Trophoblast cell (in vitro differentiated cells and primary cell): ENCODE results near the gene PRG3.

Experiments
- DNase-seq, 2 donors: peaks; one replicate each; pipeline ENCODE4 v3.0.0-alpha.2; 2016
- H2AFZ ChIP-seq: 2 replicates; pipeline ENCODE4 v1.6.1; 2013; ENCODE audit warnings: low read length, moderate library complexity, mild to moderate bottlenecking; ENCODE audit not compliant: insufficient read depth, poor library complexity
- H2AK5ac ChIP-seq: 2 replicates; pipeline ENCODE4 v1.6.1; 2013; ENCODE audit warnings: mild to moderate bottlenecking, low read length
- H2BK120ac ChIP-seq: 2 replicates; pipeline ENCODE4 v1.6.1; 2013; ENCODE audit warnings: low read length, mild to moderate bottlenecking, moderate library complexity; ENCODE audit not compliant: insufficient read depth, poor library complexity
- H2BK12ac ChIP-seq: 2 replicates; pipeline ENCODE4 v1.6.1; 2013; ENCODE audit warnings: mild to moderate bottlenecking, low read length, moderate library complexity
- H2BK5ac ChIP-seq: 2 replicates; pipeline ENCODE4 v1.6.1; 2013; ENCODE audit warnings: low read length, low read depth, moderate library complexity, mild to moderate bottlenecking; ENCODE audit not compliant: poor library complexity
- H3K14ac ChIP-seq: 2 replicates; pipeline ENCODE4 v1.6.1; 2013; ENCODE audit warnings: mild to moderate bottlenecking, low read length
- H3K18ac ChIP-seq: 2 replicates; pipeline ENCODE4 v1.6.1; 2013; ENCODE audit warnings: mild to moderate bottlenecking, low read length
- H3K23ac ChIP-seq: 2 replicates; pipeline ENCODE4 v1.6.1; 2013; ENCODE audit warnings: low read length
- H3K27ac ChIP-seq: 2 replicates; pipeline ENCODE4 v1.5.1; 2013; ENCODE audit warnings: low read depth, mild to moderate bottlenecking, inconsistent platforms, low read length, moderate library complexity
- H3K27me3 ChIP-seq: 2 replicates; pipeline ENCODE4 v1.6.1; 2013; ENCODE audit warnings: inconsistent platforms, mild to moderate bottlenecking, low read length, moderate library complexity; ENCODE audit not compliant: insufficient read depth
- H3K36me3 ChIP-seq, 2 experiments: 1 replicate in 1 of 2; 2 replicates in 1 of 2; pipeline ENCODE4 v1.6.1; 2013; ENCODE audit warnings: low read length in 2 of 2, mild to moderate bottlenecking in 2 of 2, moderate library complexity in 1 of 2; ENCODE audit not compliant: insufficient read depth in 2 of 2, control insufficient read depth in 1 of 2
- H3K4ac ChIP-seq: 2 replicates; pipeline ENCODE4 v1.6.1; 2013; ENCODE audit warnings: low read depth, mild to moderate bottlenecking, low read length, moderate library complexity
- H3K4me1 ChIP-seq, 2 experiments: 1 replicate in 1 of 2; 2 replicates in 1 of 2; pipeline ENCODE4 v1.6.1; 2013; ENCODE audit warnings: low read length in 2 of 2, mild to moderate bottlenecking in 2 of 2, moderate library complexity in 1 of 2; ENCODE audit not compliant: insufficient read depth in 2 of 2, control insufficient read depth in 1 of 2
- H3K4me2 ChIP-seq: 2 replicates; pipeline ENCODE4 v1.6.1; 2013; ENCODE audit warnings: inconsistent platforms, mild to moderate bottlenecking, low read length, moderate library complexity
- H3K4me3 ChIP-seq: 2 replicates; pipeline ENCODE4 v1.5.1; 2013; ENCODE audit warnings: mild to moderate bottlenecking, low read depth, low read length, inconsistent platforms
- H3K79me1 ChIP-seq: one replicate; pipeline ENCODE4 v1.6.1; 2013; ENCODE audit warnings: low read length
- H3K79me2 ChIP-seq: 2 replicates; pipeline ENCODE4 v1.6.1; 2013; ENCODE audit warnings: low read length, mild to moderate bottlenecking; ENCODE audit not compliant: control insufficient read depth, insufficient read depth, poor library complexity
- H3K9ac ChIP-seq: 2 replicates; pipeline ENCODE4 v1.6.1; 2013; ENCODE audit warnings: mild to moderate bottlenecking, low read length
- H3K9me3 ChIP-seq: 2 replicates; pipeline ENCODE4 v1.6.1; 2013; ENCODE audit warnings: low read depth, mild to moderate bottlenecking, control low read depth, inconsistent platforms, low read length; ENCODE audit not compliant: insufficient read depth
- H4K12ac ChIP-seq: 2 replicates; pipeline ENCODE4 v1.6.1; 2013; ENCODE audit warnings: low read depth, mild to moderate bottlenecking, low read length, moderate library complexity
- H4K8ac ChIP-seq: 2 replicates; pipeline ENCODE4 v1.6.1; 2013; ENCODE audit warnings: low read depth, mild to moderate bottlenecking, low read length, moderate library complexity
- H4K91ac ChIP-seq: one replicate; pipeline ENCODE4 v1.6.1; 2013; ENCODE audit warnings: low read depth, mild to moderate bottlenecking, low read length, moderate library complexity
- WGBS: extraction: QIAGEN DNeasy Blood & Tissue Kit; methylation state at CpG from one replicate; pipeline ENCODE4 v1.1.7; 2013; ENCODE audit warnings: missing lambda C conversion rate; ENCODE audit not compliant: insufficient read length, insufficient coverage; ENCODE audit errors: extremely low coverage; 5-methylcytosine and 5-hydroxymethylcytosine counted together

The PRG3 gene

DNA sequence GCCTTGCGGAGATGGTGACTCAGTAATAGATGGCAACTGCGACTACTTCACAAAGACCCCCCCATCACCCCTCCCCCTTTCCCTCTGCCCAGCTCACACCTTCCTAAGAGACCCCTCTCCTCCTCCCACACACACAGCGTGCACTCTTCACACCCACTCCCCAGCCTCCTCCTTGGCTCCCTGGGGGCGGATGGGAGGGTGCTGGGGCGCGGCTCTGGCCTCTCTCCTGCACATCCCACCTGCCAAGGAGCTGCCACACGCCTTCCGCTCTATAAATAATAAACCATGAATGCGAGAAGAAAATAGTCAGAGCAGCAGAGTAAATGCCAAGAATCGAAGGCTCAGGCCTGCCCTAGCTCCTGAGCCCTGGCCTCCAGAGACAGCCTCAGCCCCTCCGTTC is 38.2 kb downstream of the PRG3 start:
- H3K18ac ChIP-seq: no peak overlapping the region
- no peak overlapping the region for H3K4me3 ChIP-seq
- no peak overlapping the region for H2AFZ ChIP-seq
- no peaks in the 10 kb centered on the region for H3K79me1 ChIP-seq
- no peak overlapping the region for H3K23ac ChIP-seq
- no peak overlapping the region for H2AK5ac ChIP-seq
- H4K91ac ChIP-seq: no peak overlapping the region
- no peaks in the 10 kb centered on the region for H3K9me3 ChIP-seq
- no peak overlapping the region for H4K8ac ChIP-seq
- no peaks in the 10 kb centered on the region for H3K27me3 ChIP-seq
- no peak overlapping the region for H3K27ac ChIP-seq
- peaks cover 8 to 10% of the 10 kb centered on the region in 2 experiments for H3K4me1 ChIP-seq
- no peak overlapping the region for H4K12ac ChIP-seq
- H3K9ac ChIP-seq: no peak overlapping the region
- DNase-seq: no peak
- no peak overlapping the region for H2BK12ac ChIP-seq
- no peaks in the 10 kb centered on the region for H3K79me2 ChIP-seq
- no peak overlapping the region for H3K4me2 ChIP-seq
- no peak overlapping the region for H2BK120ac ChIP-seq
- H3K14ac ChIP-seq: no peak overlapping the region
- no peaks in the 10 kb centered on the region for H3K36me3 ChIP-seq
- no peak overlapping the region for H2BK5ac ChIP-seq
- no peak overlapping the region for H3K4ac ChIP-seq
- no CpG with 5 or more reads among the region's 11 CpGs for WGBS

GRCh38 chr11:57341250-57341808 is 39.6 kb downstream of the PRG3 start:
- Histone ChIP-seq H3K9ac (no peak overlapping the region), H3K14ac (no peak overlapping the region), H3K27ac (no peak overlapping the region), H3K4me1 (peaks cover 8 to 10% of the 10 kb centered on the region in 2 experiments), H2AFZ (no peak overlapping the region), H2BK12ac (no peak overlapping the region), H3K36me3 (no peaks in the 10 kb centered on the region), H4K91ac (no peak overlapping the region), H3K9me3 (no peaks in the 10 kb centered on the region), H3K23ac (no peak overlapping the region), H2BK120ac (no peak overlapping the region), H3K79me2 (no peaks in the 10 kb centered on the region), H3K79me1 (no peaks in the 10 kb centered on the region), H4K12ac (no peak overlapping the region), H2BK5ac (no peak overlapping the region), H3K27me3 (no peaks in the 10 kb centered on the region), H3K18ac (no peak overlapping the region), H3K4me3 (no peak overlapping the region), H3K4ac (no peak overlapping the region), H3K4me2 (no peak overlapping the region), H4K8ac (no peak overlapping the region), H2AK5ac (no peak overlapping the region)
- DNase-seq: no peak
- WGBS: no CpG with 5 or more reads among the region's 6 CpGs

- H4K91ac ChIP-seq: no peak overlapping the region
- H3K79me1 ChIP-seq: peaks cover 7% of the 10 kb centered on the region
- no peak overlapping the region for H2BK5ac ChIP-seq
- H3K9me3 ChIP-seq: no peaks in the 10 kb centered on the region
- H4K8ac ChIP-seq: no peak overlapping the region
- H3K36me3 ChIP-seq: no peaks in the 10 kb centered on the region
- H4K12ac ChIP-seq: no peak overlapping the region
- H2BK120ac ChIP-seq: no peak overlapping the region
- H3K14ac ChIP-seq: no peak overlapping the region
- H3K27ac ChIP-seq: no peak overlapping the region
- H3K27me3 ChIP-seq: no peaks in the 10 kb centered on the region
- H2BK12ac ChIP-seq: no peak overlapping the region
- no peak overlapping the region for H2AFZ ChIP-seq
- peak overlapping the region; percentile 3 for H3K9ac ChIP-seq
- no peak overlapping the region for H3K4ac ChIP-seq
- WGBS: no CpG with 5 or more reads among the region's 12 CpGs
- no peak overlapping the region for H3K18ac ChIP-seq
- H3K23ac ChIP-seq: no peak overlapping the region
- DNase-seq: peak; percentile 9 to 26
- peaks cover 2% of the 10 kb centered on the region for H3K79me2 ChIP-seq
- H3K4me3 ChIP-seq: no peak overlapping the region
- H3K4me1 ChIP-seq: peaks cover 10 to 11% of the 10 kb centered on the region in 2 experiments
- no peak overlapping the region for H3K4me2 ChIP-seq
- H2AK5ac ChIP-seq: no peak overlapping the region
Observed at GRCh38 chr11:57340039-57340615, 40.8 kb downstream of the PRG3 start.

GRCh38 chr11:57339328-57339727 is 41.6 kb downstream of the PRG3 start:
- DNase-seq: no peak
- Histone ChIP-seq H3K4me3 (no peak overlapping the region), H3K79me1 (peaks cover 9% of the 10 kb centered on the region), H3K4me2 (no peak overlapping the region), H4K91ac (no peak overlapping the region), H4K12ac (no peak overlapping the region), H3K79me2 (peaks cover 7% of the 10 kb centered on the region), H3K9me3 (no peaks in the 10 kb centered on the region), H3K14ac (no peak overlapping the region), H3K27me3 (no peaks in the 10 kb centered on the region), H3K9ac (no peak overlapping the region), H3K4ac (no peak overlapping the region), H2BK12ac (no peak overlapping the region), H3K18ac (no peak overlapping the region), H3K36me3 (peaks cover 2 to 3% of the 10 kb centered on the region in 2 experiments), H4K8ac (no peak overlapping the region), H2BK5ac (no peak overlapping the region), H2BK120ac (no peak overlapping the region), H3K27ac (no peak overlapping the region), H3K23ac (no peak overlapping the region), H2AFZ (no peak overlapping the region), H2AK5ac (no peak overlapping the region), H3K4me1 (peaks cover 14 to 18% of the 10 kb centered on the region in 2 experiments)
- WGBS: no CpG with 5 or more reads among the region's 5 CpGs
